HG02840 (cell line): ENCODE data around the gene ZNF625.

ENCODE experiments used
- ATAC-seq: cut with Tn5 transposase; IDR thresholded peaks from one replicate; pipeline ENCODE4 v1.9.1; 2021; ENCODE audit warnings: mild to moderate bottlenecking, moderate library complexity, moderate number of reproducible peaks; ENCODE audit not compliant: unreplicated experiment, low FRiP score

ZNF625 gene

GRCh38 chr19:12156223-12157058 is at the start of gene ZNF625:
ZNF625 (minus strand) TSS chr19:12156734; CDS start chr19:12156558, 176 bp downstream.
- peak; percentile 62 for ATAC-seq

GRCh38 chr19:12205296-12205695 is 48.8 kb upstream of the ZNF625 start:
- ATAC-seq: no peak

GRCh38 chr19:12202250-12202649 is 45.7 kb upstream of the ZNF625 start:
- no peak for ATAC-seq

DNA sequence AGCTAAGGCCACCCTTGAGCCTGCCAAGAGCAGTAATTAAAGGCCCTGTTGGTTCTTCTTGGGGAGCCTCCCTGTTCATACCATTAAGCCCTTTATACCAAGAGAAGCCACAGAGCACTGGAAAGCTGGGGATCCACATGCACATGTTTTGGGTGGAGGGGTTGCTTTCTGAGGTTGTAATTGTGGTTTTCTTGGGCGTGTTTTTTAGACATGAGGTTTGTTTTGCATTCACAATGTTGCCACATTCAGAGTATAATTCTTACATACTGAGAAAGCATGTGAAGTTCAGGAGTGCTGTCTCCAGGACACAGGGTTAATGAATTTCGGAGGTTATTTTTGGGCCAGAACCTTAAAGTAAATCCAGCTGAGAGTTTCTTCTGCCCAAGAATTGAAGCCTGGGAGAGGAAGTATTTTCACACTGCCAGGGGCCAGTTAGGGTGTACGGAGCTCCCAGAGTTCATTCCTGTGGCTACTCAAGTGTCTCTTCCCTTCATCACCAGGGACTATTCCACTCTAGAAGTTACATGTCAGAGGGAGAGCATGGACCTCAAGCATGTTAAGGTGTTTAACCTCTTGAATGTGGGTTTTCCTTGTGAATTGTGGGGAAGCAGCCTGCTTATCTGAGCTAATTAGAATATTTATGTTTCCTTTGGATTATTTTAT is 43.4 kb upstream of the ZNF625 start:
- ATAC-seq: no peak

- no peak for ATAC-seq
These were observed 41.6 kb upstream of the ZNF625 start for GRCh38 chr19:12198136-12198535.

DNA sequence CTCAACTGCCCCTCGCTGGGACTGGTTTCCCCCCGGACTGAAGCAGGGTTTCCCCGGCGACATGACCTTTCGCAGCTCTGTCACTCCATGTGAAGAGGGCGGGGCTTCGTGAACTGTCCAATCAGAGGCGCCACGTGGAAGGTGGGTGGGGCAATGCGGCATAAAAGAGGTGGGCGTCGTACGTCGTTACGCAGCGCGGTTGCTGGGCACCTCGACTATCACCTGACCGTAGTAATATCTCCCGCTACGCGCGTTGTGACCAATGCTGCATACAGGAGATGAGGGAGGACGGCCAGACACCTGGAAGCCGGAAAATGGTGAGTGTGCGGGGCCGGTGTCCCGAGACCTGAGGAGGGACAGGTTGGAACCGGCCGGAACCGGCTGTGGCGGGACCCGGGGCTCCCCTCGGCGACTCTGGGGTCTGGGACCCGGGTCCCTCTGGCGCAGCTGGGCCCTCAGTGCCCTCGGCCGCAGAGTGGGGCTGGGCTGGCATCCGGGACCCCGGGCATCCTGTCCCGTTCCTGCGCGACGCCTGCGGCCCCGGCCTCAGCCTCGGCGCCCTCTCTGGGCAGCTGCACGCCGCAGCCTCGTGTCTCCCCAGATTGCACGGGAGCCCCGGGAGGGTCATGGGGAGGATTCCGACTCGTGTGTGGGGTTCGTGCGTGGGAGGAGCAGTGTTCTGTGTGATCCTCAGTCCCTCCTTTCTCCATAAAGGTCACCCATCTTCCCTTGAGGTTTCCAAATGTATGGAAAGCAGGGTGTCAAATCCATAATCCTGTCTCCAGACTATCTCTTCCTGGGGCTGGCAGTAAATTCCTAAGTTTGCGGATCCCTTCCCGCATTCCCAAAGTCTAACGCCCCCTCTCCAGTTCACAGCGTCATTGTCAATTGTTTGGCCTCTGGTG is 38.5 kb upstream of the ZNF625 start:
- ATAC-seq: no peak

- no peak for ATAC-seq
These were observed 31.1 kb upstream of the ZNF625 start for GRCh38 chr19:12187625-12188024.

GRCh38 chr19:12180377-12180776 is 23.8 kb upstream of the ZNF625 start:
- no peak for ATAC-seq

- ATAC-seq: no peak
These were observed 10.1 kb upstream of the ZNF625 start for GRCh38 chr19:12166626-12167025.

- no peak for ATAC-seq
These were observed 7.3 kb upstream of the ZNF625 start for GRCh38 chr19:12163826-12164225.

- ATAC-seq: peak; percentile 98
These were observed 6.6 kb upstream of the ZNF625 start, which contains the start of gene ZNF136 for GRCh38 chr19:12162882-12163806. ZNF136 (plus strand) TSS chr19:12163096; CDS start chr19:12163204, 108 bp downstream.

DNA sequence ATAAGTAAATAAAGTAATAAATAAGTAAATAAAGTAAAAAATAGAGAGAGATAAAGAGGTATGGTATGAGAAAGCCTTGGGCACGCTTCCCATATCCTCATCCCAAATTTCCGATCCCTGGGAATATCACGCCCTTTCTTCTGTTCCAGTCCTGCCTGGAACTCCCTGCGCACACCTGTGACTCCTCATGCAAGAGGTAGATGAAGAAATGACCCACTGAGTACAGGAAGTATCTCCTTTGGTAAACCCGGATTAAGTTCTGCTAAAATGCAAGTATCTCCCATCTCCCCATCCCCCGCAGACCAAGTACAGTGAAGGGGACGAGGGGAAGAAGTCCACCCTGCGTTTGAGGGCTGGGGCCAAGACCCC is 6.0 kb upstream of the ZNF625 start:
- peak; percentile 14 for ATAC-seq

- no peak for ATAC-seq
These were observed 3.4 kb upstream of the ZNF625 start for GRCh38 chr19:12159773-12160414.

DNA sequence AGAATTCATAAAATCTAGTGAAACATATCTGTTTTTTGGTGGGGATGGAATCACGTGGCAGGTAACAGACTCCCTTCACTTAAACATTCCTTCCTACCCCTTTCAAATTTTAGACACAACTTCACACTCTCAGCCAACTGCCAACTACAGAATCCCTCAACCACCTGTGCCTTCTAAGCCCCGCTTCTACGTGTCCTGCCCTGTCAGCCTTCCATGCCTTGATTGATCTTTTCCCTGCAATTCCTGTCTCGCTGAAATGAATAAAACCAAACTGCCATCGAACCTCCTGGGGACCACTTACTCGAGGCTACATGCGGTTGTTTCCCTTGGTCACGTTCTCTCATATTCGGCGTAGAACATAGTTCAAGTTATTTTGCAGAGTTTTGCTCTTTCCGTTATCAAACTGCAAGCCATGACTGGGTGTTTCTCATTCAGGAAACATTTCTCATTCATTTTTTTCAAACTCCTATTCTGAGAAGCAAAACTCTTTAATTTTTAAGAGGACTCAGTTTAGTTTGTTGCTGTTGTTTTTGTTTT is 1.1 kb downstream of the ZNF625 start:
- no peak for ATAC-seq

DNA sequence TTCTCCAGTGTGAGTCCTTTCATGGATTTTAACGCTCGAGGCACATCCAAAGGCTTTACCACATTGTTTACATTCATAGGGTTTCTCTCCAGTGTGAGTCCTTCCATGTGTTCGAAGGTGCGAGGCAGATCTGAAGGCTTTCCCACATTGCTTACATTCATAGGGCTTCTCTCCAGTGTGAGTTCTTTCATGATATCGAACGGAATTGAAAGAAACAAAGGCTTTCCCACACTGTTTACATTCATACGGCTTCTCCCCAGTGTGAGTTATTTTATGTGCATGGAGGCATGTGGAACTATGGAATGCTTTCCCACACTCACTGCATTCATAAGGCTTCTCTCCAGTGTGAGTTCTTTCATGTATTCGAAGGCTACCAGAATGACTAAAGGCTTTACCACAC is 11.2 kb downstream of the ZNF625 start:
- no peak for ATAC-seq

DNA sequence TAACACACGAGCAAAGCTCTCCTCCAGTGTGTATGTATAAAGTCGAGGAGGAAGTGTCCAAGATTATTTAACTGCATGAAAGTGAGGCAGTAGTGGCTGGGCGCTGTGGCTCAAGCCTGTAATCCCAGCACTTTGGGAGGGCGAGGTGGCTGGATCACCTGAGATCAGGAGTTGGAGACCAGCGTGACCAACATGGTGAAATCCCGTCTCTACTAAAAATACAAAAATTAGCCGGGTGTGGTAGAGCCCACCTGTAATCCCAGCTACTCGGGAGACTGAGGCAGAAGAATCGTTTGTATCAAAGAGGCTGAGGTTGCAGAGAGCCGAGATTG is 15.2 kb downstream of the ZNF625 start:
- ATAC-seq: no peak

- peak; percentile 11 for ATAC-seq
These were observed 15.8 kb downstream of the ZNF625 start for GRCh38 chr19:12140545-12141404.

GRCh38 chr19:12139885-12140544 is 16.5 kb downstream of the ZNF625 start, which contains the start of gene ZNF20:
ZNF20 (minus strand) TSS chr19:12140350; CDS start chr19:12140182, 168 bp downstream.
- ATAC-seq: peak; percentile 89
